Esophagus squamous epithelium (tissue), 4 donors: Measurements from ENCODE around the gene CPNE1.
"Not testable (repeated sequence)": the region's sequence is repeated elsewhere in the genome, so short reads cannot be mapped to it uniquely, and the experiment has no call there.

Experiments
- POLR2A ChIP-seq, 4 donors: fragments of 450-650 bp; IDR thresholded peaks; one replicate each; pipeline ENCODE4 v1.6.1; 2017; ENCODE audit warnings: antibody characterized with exemption in 4 of 4, mild to moderate bottlenecking in 4 of 4, moderate library complexity in 3 of 4
- TF ChIP-seq, protein P1 (sequence below), 6 experiments: fragments of 450-650 bp in 4 of 6; fragments of 200-600 bp in 2 of 6; sonication (generic) in 2 of 6; IDR thresholded peaks; one replicate each; pipeline ENCODE4 v1.5.1; 2016 to 2019; ENCODE audit warnings: antibody characterized with exemption in 6 of 6, mild to moderate bottlenecking in 4 of 6, moderate library complexity in 4 of 6

DNA sequence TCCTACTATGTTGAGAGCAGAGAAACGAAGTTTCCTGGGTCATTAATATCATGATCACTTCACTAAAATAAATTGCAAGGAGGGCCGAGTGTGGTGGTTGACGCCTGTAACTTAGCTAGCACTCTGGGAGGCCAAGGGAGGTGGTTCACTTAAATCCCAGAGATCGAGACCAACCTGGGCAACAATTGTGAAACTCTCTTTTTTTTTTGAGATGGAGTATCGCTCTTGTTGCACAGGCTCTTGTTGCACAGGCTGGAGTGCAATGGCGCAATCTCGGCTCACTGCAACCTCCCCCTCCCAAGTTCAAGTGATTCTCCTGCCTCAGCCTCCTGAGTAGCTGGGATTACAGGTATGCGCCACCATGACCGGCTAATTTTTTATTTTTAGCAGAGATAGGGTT is 48.4 kb upstream of the CPNE1 start:
- TF ChIP-seq, protein P1, sequence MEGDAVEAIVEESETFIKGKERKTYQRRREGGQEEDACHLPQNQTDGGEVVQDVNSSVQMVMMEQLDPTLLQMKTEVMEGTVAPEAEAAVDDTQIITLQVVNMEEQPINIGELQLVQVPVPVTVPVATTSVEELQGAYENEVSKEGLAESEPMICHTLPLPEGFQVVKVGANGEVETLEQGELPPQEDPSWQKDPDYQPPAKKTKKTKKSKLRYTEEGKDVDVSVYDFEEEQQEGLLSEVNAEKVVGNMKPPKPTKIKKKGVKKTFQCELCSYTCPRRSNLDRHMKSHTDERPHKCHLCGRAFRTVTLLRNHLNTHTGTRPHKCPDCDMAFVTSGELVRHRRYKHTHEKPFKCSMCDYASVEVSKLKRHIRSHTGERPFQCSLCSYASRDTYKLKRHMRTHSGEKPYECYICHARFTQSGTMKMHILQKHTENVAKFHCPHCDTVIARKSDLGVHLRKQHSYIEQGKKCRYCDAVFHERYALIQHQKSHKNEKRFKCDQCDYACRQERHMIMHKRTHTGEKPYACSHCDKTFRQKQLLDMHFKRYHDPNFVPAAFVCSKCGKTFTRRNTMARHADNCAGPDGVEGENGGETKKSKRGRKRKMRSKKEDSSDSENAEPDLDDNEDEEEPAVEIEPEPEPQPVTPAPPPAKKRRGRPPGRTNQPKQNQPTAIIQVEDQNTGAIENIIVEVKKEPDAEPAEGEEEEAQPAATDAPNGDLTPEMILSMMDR (IDR thresholded peaks at IDR 0.05): not testable (repeated sequence)
- not testable (repeated sequence) for TF ChIP-seq POLR2A (IDR thresholded peaks at IDR 0.05)
